ENCODE measurements around the gene STOML3.
A peak's percentile ranks its signal among the peaks of the same experiment; 100 is the strongest.

Gene STOML3

GRCh38 chr13:38970380-38971051 is 20.1 kb downstream of the STOML3 start:
- H3K27ac ChIP-seq, result no peak overlapping the region
- ChIA-PET POLR2A (ENCODE audit: low non-redundant PET) (no interaction called here), CTCF (interaction anchor here (0.7 to 1.6 kb wide), 3 partner anchors 11 to 642 kb away, joined by 3 to 10 read pairs (median 3); no protein-coding TSS in a partner anchor)
- DNase-seq (ENCODE audit: low spot score), result no peak
- TF ChIP-seq CTCF (conservative IDR thresholded peaks at IDR 0.05; ENCODE audit: low read depth), result 0 out of 2 replicates have a peak, but pooled peaks have one; percentile 6

- no peak for TF ChIP-seq CTCF (conservative IDR thresholded peaks at IDR 0.05; ENCODE audit: low read depth)
- no peak for DNase-seq (ENCODE audit: low spot score)
- no peak overlapping the region for H3K27ac ChIP-seq
- ChIA-PET CTCF (interaction anchor here (1.6 kb wide), 1 partner anchor 48 kb away, joined by 10 read pairs; no protein-coding TSS in a partner anchor), POLR2A (ENCODE audit: low non-redundant PET) (no interaction called here)
Observed at GRCh38 chr13:38969187-38969586, 21.4 kb downstream of the STOML3 start.

GRCh38 chr13:38967446-38967845 is 23.2 kb downstream of the STOML3 start:
- no peak for TF ChIP-seq CTCF (conservative IDR thresholded peaks at IDR 0.05; ENCODE audit: low read depth)
- ChIA-PET CTCF (interaction anchor here (0.6 to 1.2 kb wide), 2 partner anchors 48 to 718 kb away, joined by 3 to 4 read pairs; no protein-coding TSS in a partner anchor), POLR2A (ENCODE audit: low non-redundant PET) (no interaction called here)
- no peak for DNase-seq (ENCODE audit: low spot score)
- no peak overlapping the region for H3K27ac ChIP-seq

GRCh38 chr13:38965281-38965680 is 25.4 kb downstream of the STOML3 start:
- no peak overlapping the region for H3K27ac ChIP-seq
- ChIA-PET CTCF (no interaction called here), POLR2A (ENCODE audit: low non-redundant PET) (no interaction called here)
- no peak for DNase-seq (ENCODE audit: low spot score)
- TF ChIP-seq CTCF (conservative IDR thresholded peaks at IDR 0.05; ENCODE audit: low read depth), result no peak

GRCh38 chr13:38960175-38960574 is 30.5 kb downstream of the STOML3 start:
- no peak for DNase-seq (ENCODE audit: low spot score)
- ChIA-PET CTCF (no interaction called here), POLR2A (ENCODE audit: low non-redundant PET) (no interaction called here)
- H3K27ac ChIP-seq, result no peak overlapping the region
- no peak for TF ChIP-seq CTCF (conservative IDR thresholded peaks at IDR 0.05; ENCODE audit: low read depth)

GRCh38 chr13:38957794-38958592 is 32.6 kb downstream of the STOML3 start:
- no peak for TF ChIP-seq CTCF (conservative IDR thresholded peaks at IDR 0.05; ENCODE audit: low read depth)
- ChIA-PET POLR2A (ENCODE audit: low non-redundant PET) (no interaction called here), CTCF (no interaction called here)
- H3K27ac ChIP-seq, result no peak overlapping the region
- no peak for DNase-seq (ENCODE audit: low spot score)

Data from RWPE1 (cell line).